D341Med (cell line): ENCODE measurements around the gene BANP.
"Not testable (repeated sequence)": the region's sequence is repeated elsewhere in the genome, so short reads cannot be mapped to it uniquely, and the experiment has no call there.

Experiments
- DNase-seq: peaks from one replicate; pipeline ENCODE4 v3.0.0; 2012; ENCODE audit warnings: low spot score

BANP gene

DNA sequence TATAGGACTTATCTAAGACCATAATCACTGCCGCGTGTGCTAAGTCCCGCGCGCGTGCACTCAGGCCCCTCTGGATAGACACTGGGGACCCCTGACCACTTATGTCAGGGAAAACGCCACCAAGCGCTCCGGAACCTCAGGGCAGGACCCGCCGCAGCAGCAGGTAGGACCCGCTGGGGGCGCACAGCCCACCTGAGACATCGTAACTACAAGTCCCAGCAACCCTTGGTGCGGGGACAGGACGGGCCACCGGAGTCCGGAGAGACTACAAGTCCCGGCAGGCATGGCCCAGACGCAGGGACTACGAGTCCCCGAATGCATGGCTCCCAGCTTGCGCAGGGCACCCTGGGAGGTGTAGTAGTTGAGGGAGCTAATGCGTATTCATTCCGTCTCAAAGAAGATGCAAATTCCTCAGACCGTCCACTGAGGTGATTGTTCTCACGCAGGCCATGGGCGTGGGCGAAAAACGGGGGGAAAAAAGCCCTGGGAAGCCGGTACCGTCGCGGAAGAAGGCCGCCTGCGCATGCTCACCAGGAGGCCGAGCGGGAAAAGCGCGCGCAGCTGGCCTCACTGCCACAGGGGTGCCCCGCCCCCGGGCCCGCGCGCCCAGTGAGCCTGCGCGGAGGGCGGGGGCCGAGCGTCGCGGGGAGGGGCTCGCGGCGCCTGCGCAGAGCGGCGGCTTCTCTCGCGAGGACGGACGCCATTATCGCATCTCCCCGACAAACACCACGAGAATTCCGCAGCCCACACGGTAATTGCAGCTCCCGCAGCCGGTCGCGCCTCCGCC lies at the start of gene BANP:
BANP (plus strand) TSS at position 670 of the 787 bp plus-strand sequence. CDS start 23,682 bp downstream, outside the sequence.
- DNase-seq = peak; percentile 99

DNA sequence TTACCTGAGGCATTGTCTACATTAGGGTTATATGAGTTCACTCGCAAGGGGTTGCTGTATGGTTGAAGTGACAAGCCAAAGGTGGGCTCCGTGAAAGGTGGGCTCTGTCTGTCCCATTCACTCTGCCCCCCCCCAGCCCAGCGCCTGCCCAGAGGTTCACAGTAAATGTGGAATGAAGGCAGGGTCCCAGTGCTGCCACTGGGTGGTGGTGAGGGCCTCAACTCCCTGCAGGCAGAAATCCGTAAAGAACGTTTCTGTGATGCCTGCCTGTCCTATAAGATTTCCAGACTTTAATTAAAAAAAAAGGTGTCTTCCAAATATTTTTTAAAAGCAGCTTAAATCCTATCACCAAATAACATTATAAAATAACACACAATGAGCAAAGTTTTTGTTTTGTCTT lies 46.3 kb upstream of the BANP start:
- not testable (repeated sequence) for DNase-seq

DNA sequence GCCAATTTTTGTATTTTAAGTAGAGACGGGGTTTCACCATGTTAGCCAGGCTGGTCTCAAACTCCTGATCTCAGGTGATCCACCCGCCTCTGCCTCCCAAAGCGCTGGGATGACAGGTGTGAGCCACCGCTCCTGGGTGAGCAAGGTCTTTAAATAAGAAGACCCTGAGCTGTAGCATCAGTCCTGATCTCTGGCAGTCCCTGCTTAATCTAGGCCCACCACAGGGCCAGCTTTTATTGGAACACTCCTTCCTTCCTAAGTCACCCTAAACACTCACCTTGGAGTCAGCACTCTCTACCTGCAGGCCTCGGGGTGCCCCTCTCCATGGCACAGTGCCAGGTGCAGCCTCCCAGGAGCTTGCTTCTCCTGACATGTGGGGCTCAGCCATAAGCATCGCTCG lies 45.7 kb upstream of the BANP start:
- not testable (repeated sequence) for DNase-seq

DNA sequence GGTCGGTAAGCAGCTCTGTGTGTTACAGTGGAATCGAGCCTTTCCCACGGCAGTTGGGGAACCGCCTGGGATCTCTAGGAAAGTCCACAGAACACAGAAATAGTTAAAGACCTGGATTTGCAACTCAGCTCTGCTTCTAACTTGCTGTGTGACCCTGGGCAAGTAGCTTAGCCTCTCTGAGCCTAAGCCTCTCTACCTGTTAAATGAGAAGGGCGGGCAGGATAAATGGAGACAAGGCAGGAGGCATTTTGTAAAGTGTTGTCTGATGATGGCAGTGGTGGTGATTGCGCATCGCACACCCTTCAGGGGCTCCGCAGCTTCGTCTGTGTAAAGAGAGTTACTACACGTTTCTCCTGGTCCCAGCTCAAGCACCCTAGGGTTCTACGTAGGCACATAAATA lies 43.1 kb upstream of the BANP start:
- not testable (repeated sequence) for DNase-seq

- DNase-seq = peak; percentile 84
These were observed 41.9 kb upstream of the BANP start for GRCh38 chr16:87909203-87909935.

DNA sequence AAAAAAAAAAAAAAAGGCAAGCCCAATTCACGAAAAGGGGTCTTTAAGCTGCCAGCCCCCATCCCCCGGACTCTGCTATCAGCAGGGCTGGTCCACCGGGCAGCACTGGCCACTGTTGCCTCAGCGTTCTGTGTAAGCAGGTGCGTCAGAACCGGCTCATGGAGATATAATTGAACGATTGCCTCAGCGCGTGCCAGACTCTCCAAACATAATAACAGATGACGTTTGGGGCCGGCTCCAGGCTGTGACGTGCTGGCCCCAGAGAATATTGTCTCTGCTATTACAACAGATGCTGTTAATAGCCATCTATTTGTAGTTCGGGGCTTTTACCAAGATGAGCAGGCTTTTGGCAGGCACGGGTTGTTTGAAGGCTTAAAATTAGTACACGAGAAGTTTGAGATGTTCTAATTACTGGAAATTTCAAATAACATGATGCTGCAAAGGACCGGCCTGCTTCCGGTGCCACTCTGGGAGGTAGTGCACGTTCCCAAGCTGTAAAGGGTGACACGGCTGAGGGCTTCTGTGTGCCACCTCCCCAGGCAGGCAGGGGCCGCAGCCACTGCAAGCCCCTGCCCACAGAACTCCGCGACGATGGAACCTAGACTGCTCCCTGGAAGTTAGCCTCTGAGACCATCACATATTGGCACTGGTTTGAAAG lies 40.0 kb upstream of the BANP start:
- peak; percentile 72 for DNase-seq

GRCh38 chr16:87912691-87913090 lies 38.5 kb upstream of the BANP start:
- DNase-seq = not testable (repeated sequence)

DNA sequence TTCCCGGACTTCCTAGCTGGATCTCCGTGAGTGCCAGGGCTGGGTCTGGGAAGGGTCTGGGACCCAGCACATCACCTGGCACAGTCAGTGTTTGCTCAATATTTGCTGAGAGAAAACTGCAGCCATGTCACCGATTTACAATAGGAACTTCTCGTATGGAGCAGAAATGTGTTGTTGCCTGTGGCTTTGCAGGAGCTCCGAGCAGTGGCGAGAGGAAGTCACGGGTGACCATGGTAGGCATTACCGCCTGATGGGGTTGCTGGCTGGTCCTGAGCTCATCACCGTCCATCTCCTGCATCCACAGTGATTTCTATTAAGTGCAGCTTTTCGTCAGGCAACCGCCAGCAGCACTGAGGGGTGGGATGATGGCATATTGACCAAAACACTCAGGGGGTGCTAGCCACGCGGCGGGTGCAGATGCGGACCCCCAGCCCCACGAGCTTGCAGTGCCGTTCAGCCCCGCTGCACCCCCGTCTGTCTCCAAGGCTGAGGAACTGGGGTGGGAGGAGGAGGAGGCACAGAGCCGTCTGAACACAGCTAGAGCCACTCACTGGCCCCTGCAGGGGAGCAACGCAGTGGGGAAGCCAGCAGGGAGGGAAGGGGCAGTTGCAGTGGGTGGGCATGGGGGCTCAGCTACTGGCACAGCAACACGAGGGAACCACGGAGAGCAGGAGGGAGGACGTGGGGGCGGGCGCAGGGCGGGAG lies 37.1 kb upstream of the BANP start:
- not testable (repeated sequence) for DNase-seq

DNA sequence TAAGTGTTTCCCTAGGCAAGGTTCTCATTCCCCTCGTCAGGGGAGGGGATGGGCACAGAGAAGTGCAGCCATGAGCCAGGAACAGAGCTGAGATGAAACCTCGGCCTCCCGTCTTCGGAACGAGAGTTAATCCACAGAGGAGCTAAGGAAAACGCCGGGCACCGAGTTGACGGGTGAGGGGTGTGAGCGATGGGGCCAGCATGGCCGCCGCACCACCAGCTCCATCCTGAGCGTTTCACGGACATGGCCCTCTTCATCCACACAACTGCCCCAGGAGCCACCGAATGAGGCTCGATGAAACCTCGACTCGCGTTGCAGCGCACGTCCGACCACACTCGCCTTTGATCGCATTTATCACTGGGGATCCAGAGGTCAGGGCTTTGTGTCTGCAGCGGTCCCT lies 36.4 kb upstream of the BANP start:
- DNase-seq = no peak

- no peak for DNase-seq
These were observed 33.7 kb upstream of the BANP start for GRCh38 chr16:87917503-87917902.

DNA sequence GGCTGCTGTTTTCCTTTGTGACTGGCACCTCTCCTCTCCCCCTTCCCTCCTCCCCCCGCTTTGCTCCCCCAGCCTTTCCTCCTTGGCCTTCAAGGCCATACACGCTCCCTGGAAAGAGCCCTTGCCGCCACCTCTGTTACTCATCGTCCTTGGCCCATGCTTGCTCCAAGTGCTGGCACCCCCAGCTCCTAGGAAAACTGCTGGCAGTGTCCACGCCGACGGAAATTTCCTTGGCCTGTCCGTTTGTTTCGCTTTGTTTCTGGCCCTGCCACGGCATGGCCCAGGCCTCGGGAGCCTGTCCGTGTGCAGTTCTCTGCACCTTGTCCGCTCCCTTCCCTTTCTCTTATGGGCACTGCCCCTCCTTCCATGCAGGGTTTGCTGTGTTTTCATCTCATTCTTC lies 32.9 kb upstream of the BANP start:
- no peak for DNase-seq

DNA sequence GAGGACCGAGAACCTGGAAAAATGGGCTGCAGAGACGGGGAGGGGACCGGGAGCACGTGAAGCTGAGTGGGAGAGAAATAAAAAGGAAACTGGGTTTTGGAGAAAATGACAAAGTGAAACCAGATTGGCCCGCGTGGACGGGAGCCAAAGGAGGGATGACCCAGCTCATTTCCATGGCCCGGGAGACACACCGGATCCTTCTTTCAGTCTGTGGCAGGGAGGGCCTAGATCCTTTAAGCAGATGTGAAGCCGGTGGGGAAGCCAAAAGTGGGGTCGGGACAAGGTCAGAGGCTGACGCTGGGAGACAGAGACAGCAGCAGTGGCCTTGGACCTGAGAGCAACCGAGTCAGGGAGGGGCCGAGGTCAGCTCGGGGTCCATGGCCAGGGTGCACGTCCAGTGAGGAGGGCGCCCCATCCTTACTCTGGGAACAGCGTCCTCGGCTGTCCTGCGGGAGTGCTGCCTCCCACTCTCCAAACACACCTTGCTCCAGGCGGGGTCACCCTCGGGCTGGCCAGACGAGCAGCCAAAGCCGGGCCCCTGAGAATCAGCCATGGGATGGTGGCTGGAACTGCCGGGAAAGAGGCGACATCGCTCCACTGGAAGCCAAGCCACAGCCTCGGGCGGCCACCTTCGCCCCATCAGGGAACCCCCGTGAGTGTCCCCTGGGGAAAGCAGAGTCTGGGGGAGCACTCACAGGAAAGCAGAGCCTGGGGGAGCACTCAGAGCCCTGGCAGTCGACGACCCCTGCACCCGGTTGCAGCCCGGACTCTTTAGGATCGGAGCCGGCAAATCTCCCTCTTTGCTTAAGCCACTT lies 32.2 kb upstream of the BANP start:
- no peak for DNase-seq

GRCh38 chr16:87919681-87919994 lies 31.6 kb upstream of the BANP start:
- DNase-seq = no peak

GRCh38 chr16:87921236-87921773 lies 29.9 kb upstream of the BANP start:
- no peak for DNase-seq

GRCh38 chr16:87922250-87922871 lies 28.9 kb upstream of the BANP start:
- no peak for DNase-seq

GRCh38 chr16:87924041-87924810 lies 27.0 kb upstream of the BANP start:
- no peak for DNase-seq

- DNase-seq = peak; percentile 81
These were observed 26.2 kb upstream of the BANP start for GRCh38 chr16:87924811-87925670.

GRCh38 chr16:87926246-87927194 lies 24.7 kb upstream of the BANP start:
- no peak for DNase-seq
